Stromal cell of bone marrow (primary cell): ENCODE data around the gene WNT5B.

Experiments used
- DNase-seq: peaks from one replicate; pipeline ENCODE4 v3.0.0-alpha.2; 2012; ENCODE audit warnings: low read depth

The WNT5B gene

GRCh38 chr12:1628666-1629337 is at the start of gene WNT5B:
TSS of gene WNT5B (plus strand) at chr12:1629231. CDS start at chr12:1631355, 2,124 bp downstream.
- no peak for DNase-seq

DNA sequence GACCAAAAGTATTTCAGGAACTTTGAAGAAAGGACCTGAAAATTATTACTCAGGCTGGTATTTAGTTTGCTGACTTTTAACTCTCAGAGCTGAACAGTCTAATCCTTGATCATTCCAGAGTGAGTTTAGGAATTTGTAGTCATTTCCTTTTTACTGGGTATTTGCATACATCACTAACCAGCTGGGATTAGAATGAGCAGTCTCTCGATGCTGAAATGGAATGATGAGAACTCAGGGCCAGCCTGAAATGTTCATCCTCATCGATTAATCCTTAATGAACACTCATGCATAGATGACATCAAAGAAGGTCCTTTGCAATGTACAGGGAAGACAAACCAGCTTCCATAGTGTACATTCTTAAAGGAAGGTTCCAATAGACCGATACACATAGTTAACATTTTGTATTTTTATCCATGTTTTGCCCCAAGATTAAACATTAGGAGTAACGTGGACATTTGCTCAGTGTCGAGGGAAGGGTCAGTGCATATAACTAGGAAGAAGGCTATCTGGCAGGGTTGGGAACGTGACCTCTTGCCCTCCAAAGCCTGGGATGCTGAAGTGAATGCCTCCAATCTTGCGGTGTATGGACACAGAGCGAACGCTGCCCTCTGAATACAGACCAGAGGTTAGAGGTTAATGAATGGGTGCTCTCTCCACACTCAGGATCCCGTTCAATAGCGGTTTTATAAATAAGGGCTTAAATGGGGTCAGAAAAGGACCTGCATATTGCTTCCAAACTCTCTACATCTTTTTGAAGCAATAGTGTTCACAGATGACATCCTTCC is 49.2 kb upstream of the WNT5B start:
- DNase-seq: no peak

GRCh38 chr12:1580526-1580925 is 48.5 kb upstream of the WNT5B start:
- DNase-seq: no peak

- no peak for DNase-seq
Measured at GRCh38 chr12:1581973-1582708, 46.9 kb upstream of the WNT5B start.

DNA sequence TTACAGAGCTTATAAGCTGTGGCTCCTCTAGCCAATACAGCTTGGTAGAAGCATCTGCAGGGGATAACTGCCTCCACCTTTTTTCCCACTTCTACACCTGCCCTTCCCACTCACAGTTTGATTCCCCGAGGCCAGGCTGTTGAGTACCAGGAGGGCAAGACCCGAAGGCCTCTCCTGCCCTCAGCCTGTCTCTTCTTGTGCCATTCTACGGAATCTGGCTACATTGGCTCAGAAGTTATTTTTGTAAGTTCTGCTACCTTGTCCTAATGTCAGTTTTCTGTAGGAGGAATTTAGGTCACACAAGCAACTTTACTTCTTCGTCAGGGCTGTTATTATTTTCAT is 46.4 kb upstream of the WNT5B start:
- DNase-seq: no peak

GRCh38 chr12:1583421-1584078 is 45.5 kb upstream of the WNT5B start:
- DNase-seq: no peak

DNA sequence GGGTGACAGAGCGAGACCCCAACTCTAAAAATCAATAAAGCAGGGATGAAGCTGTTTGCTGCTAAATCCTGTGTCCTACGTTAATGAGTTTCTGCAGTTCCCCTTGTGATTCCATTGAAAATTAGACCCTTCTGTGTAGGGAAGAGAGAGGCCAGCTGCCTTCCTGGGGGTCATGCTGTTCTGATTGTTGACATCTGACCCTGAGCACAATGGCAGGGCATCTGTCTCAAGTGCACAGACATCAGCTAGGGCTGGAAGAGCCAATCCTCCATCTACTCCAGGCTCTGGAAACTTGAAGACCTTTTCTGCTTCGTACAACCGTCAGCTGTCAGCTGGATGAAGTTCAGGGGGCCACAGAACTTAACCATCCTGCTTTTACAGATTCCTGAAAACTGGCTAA is 44.7 kb upstream of the WNT5B start:
- no peak for DNase-seq

DNA sequence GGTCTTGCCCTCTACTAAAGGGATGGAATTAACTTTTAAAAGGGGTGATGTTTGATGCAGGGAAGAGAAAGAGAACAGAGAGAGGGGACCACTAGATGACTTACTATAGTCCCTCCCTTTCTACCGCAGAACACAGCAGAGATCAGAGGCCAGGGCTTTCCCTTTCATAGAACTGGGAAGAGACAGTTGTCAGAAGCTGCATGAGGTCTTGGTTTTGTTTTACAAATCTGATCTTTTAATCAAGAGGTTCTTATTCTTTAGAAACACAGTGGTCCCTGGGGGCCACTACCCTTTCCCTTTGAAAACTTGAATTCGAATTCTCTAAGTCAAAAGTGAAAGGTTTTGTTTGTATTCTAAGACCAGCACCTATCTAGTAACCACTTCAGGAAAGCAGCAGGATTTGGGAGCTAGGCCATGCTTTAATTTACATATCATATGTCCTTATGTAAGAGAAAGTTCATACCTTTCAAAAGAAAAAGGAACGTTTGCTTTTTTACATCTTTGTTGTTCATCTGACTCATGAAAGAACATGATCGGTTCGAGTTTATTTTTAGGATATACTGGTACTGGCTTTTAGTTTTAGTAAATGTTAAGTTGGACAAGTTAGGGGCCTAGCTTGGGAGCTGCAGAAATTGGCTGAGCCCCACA is 41.0 kb upstream of the WNT5B start:
- DNase-seq: no peak

- no peak for DNase-seq
Measured at GRCh38 chr12:1588575-1588947, 40.5 kb upstream of the WNT5B start.

GRCh38 chr12:1590221-1590979 is 38.6 kb upstream of the WNT5B start:
- DNase-seq: no peak

DNA sequence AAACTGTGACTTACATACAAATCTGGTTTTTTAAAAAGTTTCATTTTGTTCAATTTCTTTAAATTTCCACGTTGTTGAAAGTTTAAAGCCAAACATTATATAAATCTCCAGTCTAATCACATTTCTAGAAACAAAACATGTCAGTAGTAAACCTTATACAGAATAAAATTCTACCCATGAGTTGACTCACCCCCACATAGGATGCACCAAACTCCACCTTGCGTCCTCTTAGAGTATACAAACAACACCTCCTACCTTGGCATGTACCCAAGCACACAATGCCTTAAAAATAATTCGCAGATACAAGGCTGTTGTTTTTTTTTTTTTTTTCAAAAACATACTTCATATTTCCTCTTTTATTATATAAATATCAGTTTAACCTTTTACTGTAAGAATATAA is 38.0 kb upstream of the WNT5B start:
- no peak for DNase-seq

- no peak for DNase-seq
Measured at GRCh38 chr12:1591543-1591942, 37.5 kb upstream of the WNT5B start.

GRCh38 chr12:1592444-1593173 is 36.4 kb upstream of the WNT5B start:
- DNase-seq: no peak

GRCh38 chr12:1593174-1594005 is 35.6 kb upstream of the WNT5B start:
- DNase-seq: no peak

- DNase-seq: no peak
Measured at GRCh38 chr12:1594006-1594260, 35.1 kb upstream of the WNT5B start.

DNA sequence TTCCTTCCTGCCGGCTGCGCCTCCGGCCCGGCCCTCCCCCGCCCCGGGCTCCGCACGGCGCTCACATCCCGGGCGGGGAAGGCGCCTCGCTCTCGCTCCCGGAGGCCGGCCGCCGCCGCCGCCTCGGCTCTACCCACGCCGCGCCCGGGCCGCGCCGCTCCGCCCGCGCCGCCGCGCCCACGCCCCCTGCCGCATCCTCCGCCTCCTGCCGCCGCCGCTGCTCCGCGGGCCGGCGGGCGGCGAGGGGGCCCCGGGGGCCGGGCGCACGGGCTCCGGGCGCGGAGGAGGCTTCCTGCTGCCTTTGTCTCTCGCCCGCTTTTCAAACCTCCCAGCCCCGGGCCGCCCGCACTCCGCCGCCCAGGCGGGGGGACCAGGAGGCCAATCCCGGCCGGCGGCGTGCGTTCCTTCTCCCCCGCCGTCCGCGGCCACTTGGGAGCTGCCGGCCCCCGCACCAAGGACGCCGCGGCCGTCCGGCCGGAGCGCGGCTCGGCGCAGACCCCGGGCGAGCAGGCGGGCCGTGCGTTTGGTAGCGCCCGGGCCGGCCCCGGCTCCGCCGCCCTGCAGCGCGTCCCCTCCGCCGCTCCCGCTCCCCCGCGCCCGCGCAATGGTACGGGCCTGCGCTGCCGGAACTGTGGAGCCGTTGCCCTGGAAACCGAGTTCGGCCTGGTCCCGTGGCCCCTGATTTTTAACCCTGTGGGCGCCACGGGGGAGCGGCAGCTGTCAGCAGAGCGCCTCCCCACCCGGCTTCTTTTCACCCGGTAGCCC is 34.6 kb upstream of the WNT5B start, which contains the start of gene FBXL14:
FBXL14 (minus strand) TSS at position 321 of the 765 bp plus-strand sequence. CDS start 515 bp downstream, outside the sequence.
- peak; percentile 81 for DNase-seq

- DNase-seq: no peak
Measured at GRCh38 chr12:1595026-1595561, 33.9 kb upstream of the WNT5B start.

- DNase-seq: no peak
Measured at GRCh38 chr12:1595690-1596347, 33.2 kb upstream of the WNT5B start.
